Hepatocyte (in vitro differentiated cells): ENCODE measurements around the gene OPTC. TPM values are rescaled to one million over a fixed set of nuclear protein-coding genes. Genes with fewer than 3 reads are reported as not detected.

Experiments
- DNase-seq: peaks from one replicate; pipeline ENCODE4 v3.0.0-alpha.2; 2016; ENCODE audit warnings: low spot score
- H2AFZ ChIP-seq: fragments of 200-600 bp; sonication (generic); 2 replicates; pipeline ENCODE4 v1.6.0; 2016; ENCODE audit warnings: antibody characterized with exemption, mild to moderate bottlenecking
- H3K27ac ChIP-seq: fragments of 200-600 bp; sonication (generic); 2 replicates; pipeline ENCODE4 v1.5.1; 2016; ENCODE audit warnings: mild to moderate bottlenecking
- H3K27me3 ChIP-seq: fragments of 200-600 bp; sonication (generic); 2 replicates; pipeline ENCODE4 v1.6.1; 2016
- H3K36me3 ChIP-seq: fragments of 200-600 bp; sonication (generic); replicated peaks from 2 replicates; pipeline ENCODE4 v1.5.1; 2016; ENCODE audit warnings: low read depth; ENCODE audit not compliant: insufficient read depth
- H3K4me1 ChIP-seq: fragments of 200-600 bp; sonication (generic); 2 replicates; pipeline ENCODE4 v1.5.1; 2016; ENCODE audit warnings: mild to moderate bottlenecking, moderate library complexity; ENCODE audit not compliant: insufficient read depth
- H3K4me2 ChIP-seq: fragments of 200-600 bp; sonication (generic); 2 replicates; pipeline ENCODE4 v1.6.0; 2016
- H3K4me3 ChIP-seq: fragments of 200-600 bp; sonication (generic); 2 replicates; pipeline ENCODE4 v1.5.1; 2016; ENCODE audit warnings: mild to moderate bottlenecking
- H3K79me2 ChIP-seq: fragments of 200-600 bp; sonication (generic); 2 replicates; pipeline ENCODE4 v1.6.0; 2017; ENCODE audit warnings: mild to moderate bottlenecking
- H3K9me2 ChIP-seq: fragments of 200-600 bp; sonication (generic); replicated peaks from 2 replicates; pipeline ENCODE4 v1.6.0; 2017; ENCODE audit warnings: mild to moderate bottlenecking; ENCODE audit not compliant: insufficient read depth
- H3K9me3 ChIP-seq: fragments of 200-600 bp; sonication (generic); 2 replicates; pipeline ENCODE4 v1.5.1; 2016; ENCODE audit warnings: low read depth, mild to moderate bottlenecking
- H4K20me1 ChIP-seq: fragments of 200-600 bp; sonication (generic); 2 replicates; pipeline ENCODE4 v1.6.0; 2016; ENCODE audit warnings: mild to moderate bottlenecking; ENCODE audit not compliant: insufficient read depth, poor library complexity, severe bottlenecking
- CTCF ChIP-seq: fragments of 200-600 bp; sonication (generic); IDR thresholded peaks from 2 replicates; pipeline ENCODE4 v1.5.1; 2016; ENCODE audit warnings: antibody characterized with exemption, mild to moderate bottlenecking; ENCODE audit not compliant: poor library complexity
- EZH2 ChIP-seq: fragments of 200-600 bp; sonication (generic); IDR thresholded peaks from 2 replicates; pipeline ENCODE4 v1.6.1; 2016; ENCODE audit warnings: antibody characterized with exemption, mild to moderate bottlenecking, borderline replicate concordance
- EZH2phosphoT487 ChIP-seq: fragments of 200-600 bp; sonication (generic); IDR thresholded peaks from one replicate; pipeline ENCODE4 v1.6.1; 2018; ENCODE audit warnings: antibody characterized with exemption, mild to moderate bottlenecking, low read depth, moderate library complexity; ENCODE audit not compliant: unreplicated experiment, severe bottlenecking
- WGBS: methylation state at CpG from one replicate; pipeline ENCODE4 v1.1.6; 2016; ENCODE audit warnings: low lambda C conversion rate; ENCODE audit errors: missing lambda C conversion rate; 5-methylcytosine and 5-hydroxymethylcytosine counted together
- polyA plus RNA-seq: library from polyadenylated mRNA; unstranded; fragments of >200 nt; fragmentation: Nextera tagmentation; extraction: Ambion mirVana; gene quantifications from 2 replicates; pipeline ENCODE4 v1.2.1, GENCODE V29; 2016
- total RNA-seq: library from RNA; depleted of rRNA; stranded (reverse); fragments of >200 nt; gene quantifications from 2 replicates; pipeline ENCODE4 v1.2.3, GENCODE V29; 2014

OPTC gene
- total and polyA plus RNA-seq, 2 experiments from 2014 or later = 0.28 TPM; not detected in 1

- Histone ChIP-seq H4K20me1 (no peaks in the 10 kb centered on the region), H3K36me3 (no peaks in the 10 kb centered on the region), H3K27me3 (no peaks in the 10 kb centered on the region), H3K9me2 (no peaks in the 10 kb centered on the region), H3K79me2 (no peaks in the 10 kb centered on the region), H3K4me1 (peaks cover 33% of the 10 kb centered on the region), H3K9me3 (no peaks in the 10 kb centered on the region), H3K27ac (no peak overlapping the region), H2AFZ (no peak overlapping the region), H3K4me3 (no peak overlapping the region), H3K4me2 (no peak overlapping the region)
- no peak for DNase-seq
- TF ChIP-seq EZH2phosphoT487 = no peak
- no peak for TF ChIP-seq EZH2
- no peak for TF ChIP-seq CTCF
- 90% methylated on average over 6 of the region's 6 CpGs for WGBS
Observed at GRCh38 chr1:203523667-203524066, 29.7 kb downstream of the OPTC start.

GRCh38 chr1:203524152-203524551, 30.2 kb downstream of the OPTC start:
- peaks cover 28% of the 10 kb centered on the region for H3K4me1 ChIP-seq
- H3K27me3 ChIP-seq = no peaks in the 10 kb centered on the region
- H3K79me2 ChIP-seq = no peaks in the 10 kb centered on the region
- WGBS = 76% methylated on average over 4 of the region's 4 CpGs
- no peak for DNase-seq
- no peak overlapping the region for H2AFZ ChIP-seq
- no peak overlapping the region for H3K27ac ChIP-seq
- no peak for TF ChIP-seq EZH2
- TF ChIP-seq CTCF = no peak
- no peak for TF ChIP-seq EZH2phosphoT487
- H3K9me3 ChIP-seq = no peaks in the 10 kb centered on the region
- no peaks in the 10 kb centered on the region for H3K9me2 ChIP-seq
- H3K4me3 ChIP-seq = no peak overlapping the region
- no peaks in the 10 kb centered on the region for H3K36me3 ChIP-seq
- H4K20me1 ChIP-seq = no peaks in the 10 kb centered on the region
- H3K4me2 ChIP-seq = no peak overlapping the region

- H3K9me2 ChIP-seq = no peaks in the 10 kb centered on the region
- H3K36me3 ChIP-seq = no peaks in the 10 kb centered on the region
- H3K79me2 ChIP-seq = no peaks in the 10 kb centered on the region
- no peak overlapping the region for H3K27ac ChIP-seq
- no peaks in the 10 kb centered on the region for H4K20me1 ChIP-seq
- WGBS = 85% methylated on average over 4 of the region's 4 CpGs
- H2AFZ ChIP-seq = no peak overlapping the region
- H3K9me3 ChIP-seq = no peaks in the 10 kb centered on the region
- no peak overlapping the region for H3K4me3 ChIP-seq
- no peaks in the 10 kb centered on the region for H3K27me3 ChIP-seq
- peaks cover 25% of the 10 kb centered on the region for H3K4me1 ChIP-seq
- DNase-seq = no peak
- TF ChIP-seq EZH2 (no peak), CTCF (no peak), EZH2phosphoT487 (no peak)
- no peak overlapping the region for H3K4me2 ChIP-seq
Observed at GRCh38 chr1:203524824-203525223, 30.9 kb downstream of the OPTC start.

GRCh38 chr1:203525685-203526084, 31.7 kb downstream of the OPTC start:
- no peak for DNase-seq
- Histone ChIP-seq H4K20me1 (no peaks in the 10 kb centered on the region), H3K9me3 (no peaks in the 10 kb centered on the region), H3K4me2 (no peak overlapping the region), H3K79me2 (no peaks in the 10 kb centered on the region), H3K36me3 (no peaks in the 10 kb centered on the region), H3K9me2 (no peaks in the 10 kb centered on the region), H3K4me1 (peaks cover 23% of the 10 kb centered on the region), H3K4me3 (no peak overlapping the region), H2AFZ (no peak overlapping the region), H3K27me3 (no peaks in the 10 kb centered on the region), H3K27ac (no peak overlapping the region)
- WGBS = 93% methylated on average over 3 of the region's 3 CpGs
- TF ChIP-seq CTCF = no peak
- TF ChIP-seq EZH2phosphoT487 = no peak
- TF ChIP-seq EZH2 = no peak
